CD1c-positive myeloid dendritic cell (primary cell): Measurements from ENCODE around the gene CNDP2.
"Not testable (repeated sequence)": the region's sequence is repeated elsewhere in the genome, so short reads cannot be mapped to it uniquely, and the experiment has no call there.

Experiments
- DNase-seq: peaks from one replicate; pipeline ENCODE4 v3.0.0-alpha.2; 2016; ENCODE audit errors: extremely low spot score

Gene CNDP2

GRCh38 chr18:74517236-74517630 lies 21.1 kb downstream of the CNDP2 start:
- DNase-seq, result no peak

- DNase-seq, result no peak
These were observed 22.5 kb downstream of the CNDP2 start for GRCh38 chr18:74518456-74519295.

GRCh38 chr18:74519320-74520095 lies 23.3 kb downstream of the CNDP2 start:
- no peak for DNase-seq

- no peak for DNase-seq
These were observed 24.1 kb downstream of the CNDP2 start for GRCh38 chr18:74520096-74520833.

GRCh38 chr18:74521068-74521725 lies 25.0 kb downstream of the CNDP2 start:
- no peak for DNase-seq

GRCh38 chr18:74522635-74523548 lies 26.7 kb downstream of the CNDP2 start:
- no peak for DNase-seq

GRCh38 chr18:74524097-74524496 lies 27.9 kb downstream of the CNDP2 start:
- no peak for DNase-seq

- not testable (repeated sequence) for DNase-seq
These were observed 28.8 kb downstream of the CNDP2 start for GRCh38 chr18:74524915-74525314.

GRCh38 chr18:74525741-74526140 lies 29.6 kb downstream of the CNDP2 start:
- DNase-seq, result no peak

- no peak for DNase-seq
These were observed 30.3 kb downstream of the CNDP2 start for GRCh38 chr18:74526488-74526887.

GRCh38 chr18:74528478-74528877 lies 32.3 kb downstream of the CNDP2 start:
- DNase-seq, result no peak

GRCh38 chr18:74528913-74529312 lies 32.8 kb downstream of the CNDP2 start:
- no peak for DNase-seq

- no peak for DNase-seq
These were observed 33.2 kb downstream of the CNDP2 start for GRCh38 chr18:74529378-74529777.

- no peak for DNase-seq
These were observed 33.8 kb downstream of the CNDP2 start for GRCh38 chr18:74529811-74530583.

GRCh38 chr18:74530584-74530862 lies 34.4 kb downstream of the CNDP2 start:
- no peak for DNase-seq

GRCh38 chr18:74531043-74531442 lies 34.9 kb downstream of the CNDP2 start:
- DNase-seq, result no peak

- no peak for DNase-seq
These were observed 36.4 kb downstream of the CNDP2 start for GRCh38 chr18:74532511-74533025.

- no peak for DNase-seq
These were observed 37.5 kb downstream of the CNDP2 start for GRCh38 chr18:74533666-74534065.

- no peak for DNase-seq
These were observed 38.2 kb downstream of the CNDP2 start, which contains the start of gene CNDP1 for GRCh38 chr18:74534150-74534969. TSS of gene CNDP1 (plus strand) at chr18:74534500. CDS start at chr18:74534668, 168 bp downstream.
